ENCODE measurements around the gene FRMD4A. TPM values are rescaled to one million over a fixed set of nuclear protein-coding genes. Genes with fewer than 3 reads are reported as not detected.

The FRMD4A gene
- polyA plus RNA-seq, 3 donors = 67.7 to 83.0 (median 75.9) TPM

DNA sequence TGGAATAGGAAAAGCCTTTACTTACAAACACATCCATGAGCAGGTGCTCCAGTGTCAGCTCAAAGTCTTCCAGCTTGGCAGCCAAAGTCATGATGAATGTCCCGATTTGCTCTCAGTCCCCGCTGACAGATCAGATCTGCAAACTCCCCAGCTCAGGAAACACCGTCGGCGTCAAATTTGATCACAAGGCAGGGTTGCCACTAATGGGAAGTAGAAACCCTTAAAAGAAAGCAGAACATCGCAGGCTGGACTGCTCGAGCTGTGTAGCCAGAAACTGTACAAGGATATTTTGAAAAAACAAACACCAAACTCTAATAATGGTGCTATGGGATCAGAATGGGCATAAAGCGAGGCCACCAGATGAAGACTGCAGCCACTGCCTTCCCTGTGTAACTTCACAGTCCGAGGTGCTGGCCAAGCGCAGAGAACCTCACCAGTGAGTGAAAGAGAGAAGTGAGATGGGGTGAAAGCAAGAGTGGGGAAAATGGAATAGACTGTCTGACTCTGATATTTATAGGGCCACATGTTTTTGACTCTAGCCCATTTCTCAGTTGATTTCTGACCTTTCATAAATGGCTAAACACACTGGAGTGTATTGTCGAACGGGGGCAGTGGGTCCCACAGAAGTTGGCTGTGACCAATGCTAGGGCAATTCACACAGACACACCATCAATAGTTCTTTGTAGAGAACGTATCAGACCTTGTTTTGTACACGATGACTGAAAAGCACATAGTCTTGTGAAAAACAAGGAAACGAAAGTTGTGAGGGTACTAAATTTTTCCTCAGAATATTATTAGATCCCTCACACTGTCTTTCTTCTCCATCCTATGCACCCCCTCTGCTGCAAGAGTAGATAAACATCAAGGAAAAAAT, 306.2 kb downstream of the FRMD4A start:
- DNase-seq (ENCODE audit: low read depth in 3 of 3, low spot score in 2 of 3) = no peak

DNA sequence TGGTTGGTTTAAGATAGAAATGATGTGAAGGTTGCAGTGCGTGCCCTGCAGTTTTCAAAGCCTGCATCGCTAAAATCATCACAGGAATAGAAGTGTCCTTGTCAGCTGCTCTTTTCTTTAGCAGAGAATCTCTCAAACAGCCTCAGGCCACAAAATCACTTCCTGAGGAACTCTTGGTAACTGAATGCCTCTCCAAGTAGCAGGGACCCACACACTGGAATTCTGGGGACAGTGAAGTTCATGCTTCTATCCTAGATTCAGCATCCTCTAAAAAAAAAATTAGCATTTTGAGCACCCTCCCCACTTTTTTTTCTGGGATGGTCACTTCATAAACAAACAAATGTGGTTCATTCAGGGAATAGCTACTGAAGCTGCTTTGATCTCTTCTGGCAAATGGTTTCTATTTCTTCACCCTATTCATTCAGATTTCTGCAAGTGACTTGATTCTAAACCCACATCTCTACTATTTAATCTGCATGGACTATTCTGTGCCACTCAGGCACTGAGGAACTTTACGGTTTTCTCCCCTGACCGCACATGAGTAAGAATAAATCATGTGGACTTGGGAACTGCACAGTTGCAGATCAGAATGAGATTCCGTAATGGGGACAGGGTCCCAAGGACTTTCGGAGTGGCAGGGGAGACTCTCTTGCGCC, 306.9 kb downstream of the FRMD4A start:
- DNase-seq (ENCODE audit: low read depth in 3 of 3, low spot score in 2 of 3) = no peak

- no peak for DNase-seq (ENCODE audit: low read depth in 3 of 3, low spot score in 2 of 3)
Measured at GRCh38 chr10:14022954-14023672, 307.6 kb downstream of the FRMD4A start.

- no peak for DNase-seq (ENCODE audit: low read depth in 3 of 3, low spot score in 2 of 3)
Measured at GRCh38 chr10:14022052-14022451, 308.7 kb downstream of the FRMD4A start.

GRCh38 chr10:14020037-14020664, 310.6 kb downstream of the FRMD4A start:
- no peak for DNase-seq (ENCODE audit: low read depth in 3 of 3, low spot score in 2 of 3)

GRCh38 chr10:14017467-14017866, 313.3 kb downstream of the FRMD4A start:
- no peak for DNase-seq (ENCODE audit: low read depth in 3 of 3, low spot score in 2 of 3)

GRCh38 chr10:14016931-14017333, 313.8 kb downstream of the FRMD4A start:
- no peak for DNase-seq (ENCODE audit: low read depth in 3 of 3, low spot score in 2 of 3)

DNA sequence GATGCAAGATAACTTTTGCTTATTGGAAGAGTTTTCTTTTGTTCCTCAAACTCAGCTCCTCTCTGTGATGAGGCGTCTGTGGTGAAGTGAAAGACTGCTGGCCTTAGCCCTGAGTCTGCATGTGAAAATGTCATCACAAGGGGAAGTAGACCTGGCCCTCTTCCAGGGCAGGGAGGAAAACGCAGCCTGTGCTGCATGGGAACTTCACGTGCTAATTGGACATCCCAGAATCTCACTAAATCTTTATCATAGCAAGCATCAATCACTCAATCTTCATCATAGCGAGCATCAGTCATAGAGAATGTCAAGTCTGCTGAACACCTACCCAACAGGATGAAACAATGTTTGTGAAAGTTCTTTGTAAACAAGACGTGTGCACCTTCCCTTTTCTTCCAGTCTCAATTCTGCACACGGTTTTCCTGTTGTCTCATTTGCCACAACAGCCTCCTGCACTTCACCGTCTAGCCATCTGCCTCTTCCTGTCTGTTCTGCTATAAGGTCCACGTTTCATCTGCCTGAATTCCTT, 314.6 kb downstream of the FRMD4A start:
- no peak for DNase-seq (ENCODE audit: low read depth in 3 of 3, low spot score in 2 of 3)

- DNase-seq (ENCODE audit: low read depth in 3 of 3, low spot score in 2 of 3) = no peak
Measured at GRCh38 chr10:14014423-14014822, 316.3 kb downstream of the FRMD4A start.

- no peak for DNase-seq (ENCODE audit: low read depth in 3 of 3, low spot score in 2 of 3)
Measured at GRCh38 chr10:14010769-14011574, 319.8 kb downstream of the FRMD4A start.

GRCh38 chr10:14010101-14010558, 320.6 kb downstream of the FRMD4A start:
- DNase-seq (ENCODE audit: low read depth in 3 of 3, low spot score in 2 of 3) = peak in 1 of 3 donors; percentile 54

DNA sequence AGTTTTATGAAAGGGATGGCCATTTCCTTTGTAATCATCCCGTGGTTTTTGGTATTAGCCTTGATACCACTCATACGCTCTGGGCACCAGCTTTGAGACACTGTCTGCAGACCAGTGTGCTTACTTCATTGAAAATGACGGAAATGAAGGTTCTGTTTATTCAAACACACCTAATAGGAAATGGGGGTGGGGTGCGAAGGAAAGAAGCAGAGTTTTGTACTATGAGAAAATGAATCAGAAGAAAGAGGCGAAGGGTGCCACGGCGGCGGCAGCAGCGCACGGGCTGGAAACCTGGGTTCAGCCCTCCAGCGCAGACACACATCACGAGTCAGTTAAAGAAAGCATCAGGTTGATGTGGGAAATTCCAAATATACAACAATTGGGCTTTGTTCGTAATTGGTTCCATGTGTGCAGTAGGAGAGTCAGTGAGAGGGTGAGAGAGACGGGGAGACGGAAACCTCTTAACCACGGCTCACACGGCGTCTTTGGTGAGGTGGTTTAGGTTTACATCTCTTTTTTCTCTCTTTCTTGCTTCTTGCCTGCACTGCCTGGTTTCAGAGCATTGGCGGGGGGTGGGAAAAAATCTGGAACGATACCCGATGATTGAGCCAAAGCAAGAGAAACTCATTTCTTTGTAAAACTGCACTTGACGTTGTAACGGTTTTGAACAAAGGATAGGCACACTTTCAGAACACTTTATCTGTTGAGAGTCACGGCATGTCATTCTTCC, 321.2 kb downstream of the FRMD4A start:
- DNase-seq (ENCODE audit: low read depth in 3 of 3, low spot score in 2 of 3) = no peak

DNA sequence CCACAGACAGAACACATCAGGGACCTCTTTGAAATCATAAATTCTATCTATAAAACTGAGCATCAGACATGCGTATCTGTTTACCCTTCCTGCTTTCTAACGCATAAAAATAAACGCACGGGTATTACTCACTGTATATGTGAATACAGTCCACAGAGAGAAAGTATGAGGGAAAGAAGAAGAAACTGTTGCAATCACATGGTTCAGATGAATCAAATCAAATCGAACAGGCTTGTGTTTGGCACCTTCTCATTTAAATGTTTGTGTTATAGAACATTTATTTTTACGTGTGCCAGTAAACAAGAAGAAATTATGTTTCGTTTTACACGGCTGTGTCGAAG, 322.0 kb downstream of the FRMD4A start:
- no peak for DNase-seq (ENCODE audit: low read depth in 3 of 3, low spot score in 2 of 3)

DNA sequence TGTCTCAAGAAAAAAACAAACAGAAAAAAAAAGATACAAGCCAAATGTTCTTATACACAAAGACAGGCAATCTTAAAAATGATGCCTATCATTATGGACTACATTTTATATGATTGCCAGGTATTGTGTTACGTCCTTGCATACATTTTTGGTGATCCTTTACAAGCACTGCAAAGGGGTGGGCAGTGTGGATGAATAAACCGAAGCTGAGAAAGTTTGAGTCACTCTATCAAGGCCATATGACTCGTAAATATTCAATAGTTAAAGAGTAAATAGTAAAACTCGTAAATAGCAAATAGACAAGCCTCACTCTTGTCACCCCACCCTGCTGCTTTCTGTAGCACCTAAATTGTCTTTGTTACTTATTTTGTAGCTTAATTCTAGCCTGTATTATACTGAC, 326.2 kb downstream of the FRMD4A start:
- no peak for DNase-seq (ENCODE audit: low read depth in 3 of 3, low spot score in 2 of 3)

GRCh38 chr10:14003517-14004184, 327.1 kb downstream of the FRMD4A start:
- DNase-seq (ENCODE audit: low read depth in 3 of 3, low spot score in 2 of 3) = no peak

GRCh38 chr10:14001298-14002040, 329.3 kb downstream of the FRMD4A start:
- no peak for DNase-seq (ENCODE audit: low read depth in 3 of 3, low spot score in 2 of 3)

DNA sequence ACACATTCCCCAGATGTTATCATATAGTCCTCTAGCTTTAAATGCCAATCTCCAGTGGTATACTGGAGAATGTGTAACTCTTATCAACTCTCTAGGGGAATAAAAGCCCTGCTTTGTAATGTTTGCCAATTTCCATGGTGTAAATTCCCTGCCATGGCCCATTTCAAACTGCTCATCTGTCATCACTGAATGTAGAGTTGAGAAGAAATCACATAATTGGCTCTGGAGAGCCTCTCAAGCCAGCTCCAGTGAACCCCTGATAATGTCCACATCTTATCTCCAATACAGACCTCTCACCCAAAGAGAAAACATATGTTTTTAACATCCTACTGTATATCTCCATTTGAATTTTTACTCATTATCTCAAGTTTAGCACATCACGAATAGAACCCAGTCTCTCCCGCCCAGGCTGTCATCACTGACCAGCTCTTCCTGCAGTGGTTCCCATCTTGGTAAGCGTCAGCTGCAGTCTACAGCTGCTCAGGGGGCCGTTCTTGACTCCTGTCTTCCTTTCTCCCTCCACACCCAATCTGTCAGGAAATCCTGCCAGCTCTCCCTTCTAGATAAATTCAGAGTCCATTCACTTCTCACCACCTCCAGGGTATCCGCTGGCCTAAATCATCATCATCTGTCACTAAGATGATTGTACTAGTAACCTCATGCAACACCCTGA, 332.4 kb downstream of the FRMD4A start:
- DNase-seq (ENCODE audit: low read depth in 3 of 3, low spot score in 2 of 3) = no peak

All from right renal cortex interstitium (tissue), 3 donors.